ENCODE results near the gene SLC25A33.

SLC25A33 gene

DNA sequence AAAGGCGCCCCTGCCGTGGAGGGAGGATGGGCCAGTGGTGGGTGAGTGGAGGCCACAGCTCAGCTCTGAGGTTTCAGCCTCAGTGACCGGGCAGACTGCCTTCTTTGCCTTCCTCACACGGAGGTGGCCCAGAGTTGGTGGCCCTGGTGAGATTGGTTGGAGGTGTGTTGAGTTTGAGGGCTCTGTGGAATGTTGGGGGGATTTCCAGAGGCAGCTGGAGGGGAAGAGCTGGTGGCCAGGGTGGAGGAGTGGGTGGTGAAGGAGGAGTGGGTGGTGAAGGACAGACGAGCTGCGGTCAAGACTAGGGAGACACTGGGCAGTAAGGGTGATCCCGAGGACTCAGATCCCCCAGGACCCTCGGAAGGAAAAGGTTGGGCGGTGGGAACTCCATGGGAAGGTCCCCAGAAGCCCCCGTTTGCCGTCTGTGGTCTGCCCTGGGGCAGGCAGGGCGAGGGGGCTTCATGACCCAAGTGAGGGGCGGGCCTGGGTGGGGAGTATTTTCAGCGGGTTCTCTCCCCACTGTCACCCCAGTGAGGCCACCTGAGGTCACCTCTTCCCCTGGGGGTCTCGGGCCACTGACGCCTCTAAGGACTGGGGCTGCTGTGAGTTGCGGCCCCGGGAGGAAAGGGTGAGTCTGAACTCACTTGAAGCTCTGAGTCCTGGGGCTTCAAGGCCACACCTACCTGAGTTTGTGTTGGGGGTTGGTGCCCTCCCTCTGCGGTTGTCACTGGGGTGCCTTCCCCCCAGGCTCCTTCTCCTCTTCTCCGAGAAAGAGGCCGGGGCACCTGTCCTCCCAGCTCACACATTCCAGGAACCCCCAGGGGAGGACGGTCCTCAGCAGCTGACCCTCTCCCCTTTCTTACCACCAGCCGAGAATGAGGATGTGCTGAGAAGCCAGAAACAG lies 89.5 kb downstream of the SLC25A33 start:
- no peak for FAIRE-seq

GRCh38 chr1:9629445-9630201 lies 90.4 kb downstream of the SLC25A33 start:
- no peak for FAIRE-seq

GRCh38 chr1:9630331-9631111 lies 91.3 kb downstream of the SLC25A33 start:
- no peak for FAIRE-seq

GRCh38 chr1:9631613-9632012 lies 92.3 kb downstream of the SLC25A33 start:
- no peak for FAIRE-seq

GRCh38 chr1:9633493-9633892 lies 94.2 kb downstream of the SLC25A33 start:
- no peak for FAIRE-seq

DNA sequence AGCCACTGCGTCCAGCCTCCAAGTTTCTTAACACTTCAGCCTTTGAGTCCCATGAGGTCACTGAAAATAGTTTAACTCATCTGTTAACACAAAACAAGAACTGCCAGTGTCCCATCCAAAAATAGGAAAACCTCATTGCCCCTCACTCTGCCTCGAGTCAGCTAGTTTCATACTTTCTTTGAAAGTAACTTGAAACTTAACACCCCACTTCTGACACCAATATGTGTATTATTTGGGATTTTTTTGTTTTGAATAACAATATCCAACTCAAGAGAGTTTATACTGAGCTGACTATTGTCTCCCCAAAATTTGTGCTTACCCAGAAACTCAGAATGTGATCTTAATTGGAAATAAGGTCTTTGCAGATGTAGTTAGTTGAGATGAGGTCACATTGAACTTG lies 95.3 kb downstream of the SLC25A33 start:
- FAIRE-seq = no peak
